Raji (cell line): ENCODE results near the gene SARS2.
A peak's percentile ranks its signal among the peaks of the same experiment; 100 is the strongest.

Experiments used
- POLR2A ChIP-seq: IDR thresholded peaks from 2 replicates; pipeline ENCODE4 v1.6.1; 2011; ENCODE audit warnings: low read depth, low read length, control low read depth; ENCODE audit not compliant: insufficient read depth

Gene SARS2

DNA sequence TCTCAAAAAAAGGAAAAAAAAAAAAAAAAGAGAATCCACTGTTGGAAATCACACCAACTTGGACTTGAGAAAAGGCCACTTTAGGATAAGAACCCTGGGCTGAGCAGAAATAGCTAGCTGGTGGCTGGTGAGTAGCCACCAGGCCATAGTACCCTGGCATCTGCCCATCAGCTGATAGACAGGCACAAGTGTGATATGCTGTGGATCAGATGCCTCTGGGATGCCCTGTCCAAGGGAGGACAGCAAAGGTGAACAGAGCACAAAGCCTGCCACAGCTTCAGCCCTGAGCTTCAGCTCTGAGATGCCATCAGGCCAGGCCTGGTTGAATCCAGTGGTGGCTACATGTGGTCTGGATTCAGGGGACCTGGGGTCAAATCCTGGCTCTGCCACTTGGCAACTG is 39.9 kb downstream of the SARS2 start:
- TF ChIP-seq POLR2A = no peak

DNA sequence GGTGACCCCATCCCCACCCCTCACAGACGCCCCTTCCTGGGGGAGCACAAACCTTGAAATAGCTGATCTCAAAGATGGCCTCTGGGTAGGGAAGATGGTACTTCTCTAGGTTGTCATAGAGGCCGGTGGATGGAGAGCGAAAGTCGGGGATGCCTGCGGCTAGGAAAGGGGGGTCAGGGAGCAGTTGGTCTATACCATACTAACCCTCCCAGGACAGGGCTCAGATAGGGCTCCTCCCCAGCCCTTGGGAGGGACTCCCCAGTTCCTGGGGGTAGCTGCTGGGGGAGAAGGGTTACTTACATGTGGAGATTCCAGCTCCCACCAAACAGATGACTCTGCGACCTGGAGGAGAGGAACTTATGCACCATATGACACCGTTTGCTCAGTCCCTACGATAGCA is 40.8 kb downstream of the SARS2 start:
- TF ChIP-seq POLR2A = no peak

DNA sequence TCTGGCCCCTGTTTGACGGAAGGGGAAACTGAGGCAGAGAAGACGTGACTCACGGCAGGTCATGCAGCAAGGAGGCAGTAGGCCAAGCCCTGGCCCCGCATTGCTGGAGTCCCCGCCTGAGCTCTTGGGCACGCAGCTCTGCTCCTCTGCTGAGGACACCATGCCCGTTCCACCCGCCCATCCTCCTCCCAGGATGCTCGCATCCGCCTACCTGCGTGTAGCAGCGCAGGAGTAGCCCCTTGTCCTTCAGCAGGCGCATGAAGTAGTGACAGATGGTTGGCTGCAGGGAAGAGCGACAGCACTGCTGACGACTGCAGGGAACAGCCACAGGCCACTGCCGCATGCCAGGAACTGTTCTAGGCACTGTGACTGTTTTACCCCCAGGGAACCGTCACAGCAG is 41.7 kb downstream of the SARS2 start:
- no peak for TF ChIP-seq POLR2A

DNA sequence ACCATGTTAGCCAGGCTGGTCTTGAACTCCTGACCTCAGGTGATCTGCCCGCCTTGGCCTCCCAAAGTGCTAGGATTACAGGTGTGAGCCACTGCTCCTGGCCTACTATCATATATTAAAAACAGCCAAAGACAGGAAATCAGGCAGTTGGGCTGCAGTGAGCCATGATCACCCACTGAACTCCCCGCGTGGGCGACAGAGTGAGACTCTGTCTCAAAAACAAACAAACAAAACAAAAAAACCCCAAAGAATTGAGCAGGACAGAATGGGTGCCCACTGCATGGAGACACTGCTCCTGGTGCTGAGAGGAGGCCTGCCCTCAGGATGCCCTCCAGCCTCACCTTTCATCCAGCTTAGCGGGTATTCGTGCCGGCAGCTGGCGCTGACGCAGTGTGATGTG is 47.3 kb downstream of the SARS2 start:
- no peak for TF ChIP-seq POLR2A

DNA sequence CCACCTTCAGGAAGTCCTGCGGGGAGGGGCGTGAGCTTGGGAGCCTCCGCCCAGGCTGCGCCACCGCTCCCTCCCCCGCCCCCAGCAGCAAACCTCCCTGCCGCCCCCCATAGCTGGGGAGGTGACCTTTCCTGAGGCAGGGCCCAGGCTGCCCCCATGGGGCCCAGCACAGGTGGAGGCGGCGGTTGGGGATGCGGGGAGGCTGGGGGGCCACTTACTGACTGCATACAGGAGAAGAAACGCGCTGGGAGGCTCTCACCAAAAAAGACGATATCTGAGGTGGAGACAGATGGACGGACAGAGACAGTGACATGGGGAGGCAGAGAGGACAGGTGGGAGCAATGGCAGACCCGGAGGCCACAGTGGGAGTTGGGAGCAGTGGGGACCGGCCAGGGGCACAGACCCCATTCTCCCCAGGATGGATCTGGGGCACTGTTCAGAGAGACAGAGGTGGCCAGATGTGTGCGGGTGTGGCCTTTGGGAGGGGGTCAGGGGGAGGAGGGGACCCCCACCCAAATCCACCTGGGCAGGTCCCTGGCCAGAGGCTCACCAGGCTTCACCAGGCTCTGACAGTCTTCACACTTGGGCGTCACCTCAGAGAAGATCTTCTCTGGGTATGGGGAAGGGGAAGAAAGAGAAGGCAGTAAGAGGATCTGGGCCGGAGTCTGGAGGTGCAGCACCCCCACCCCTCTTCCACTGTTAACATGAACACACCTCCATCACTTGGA is 49.5 kb downstream of the SARS2 start:
- TF ChIP-seq POLR2A = no peak

DNA sequence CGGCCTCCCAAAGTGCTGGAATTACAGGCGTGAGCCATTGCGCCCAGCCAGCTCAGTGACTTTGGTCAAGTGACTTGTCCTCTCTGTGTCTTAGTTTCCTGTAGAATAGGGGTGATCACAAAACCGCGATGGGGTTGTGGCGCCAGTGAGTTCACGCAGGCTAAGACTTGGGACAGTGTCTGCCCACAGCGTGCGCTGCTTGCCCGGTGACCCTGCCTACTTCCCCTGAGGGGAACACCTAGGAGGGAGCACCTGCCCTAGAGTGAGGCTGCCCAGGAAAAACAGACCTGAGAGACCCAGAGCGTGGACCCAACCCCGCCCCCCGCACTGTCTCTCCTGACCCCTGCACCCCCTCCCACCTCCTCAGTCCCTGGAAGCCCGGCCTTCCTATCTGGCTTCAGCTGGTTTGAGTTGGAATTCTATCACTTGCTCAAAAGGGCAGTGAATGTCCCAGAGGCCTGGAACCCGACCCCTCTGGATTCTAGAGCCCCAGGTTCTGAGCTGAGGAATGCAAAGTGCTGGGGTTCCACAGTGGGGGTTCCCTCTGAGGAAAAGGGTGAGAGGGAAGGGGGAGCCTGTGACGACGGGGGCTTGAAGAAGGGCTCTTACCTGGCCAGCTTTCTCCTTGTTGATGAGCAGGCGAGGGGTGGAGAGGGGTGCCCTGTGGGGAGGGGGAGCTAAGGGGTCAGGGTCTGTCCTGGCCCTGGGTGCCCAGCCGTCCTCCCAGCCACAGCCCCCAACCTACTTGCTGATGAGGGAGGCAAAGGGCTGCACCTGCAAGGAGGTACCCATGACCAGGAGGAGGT is 50.3 kb downstream of the SARS2 start:
- TF ChIP-seq POLR2A = no peak

DNA sequence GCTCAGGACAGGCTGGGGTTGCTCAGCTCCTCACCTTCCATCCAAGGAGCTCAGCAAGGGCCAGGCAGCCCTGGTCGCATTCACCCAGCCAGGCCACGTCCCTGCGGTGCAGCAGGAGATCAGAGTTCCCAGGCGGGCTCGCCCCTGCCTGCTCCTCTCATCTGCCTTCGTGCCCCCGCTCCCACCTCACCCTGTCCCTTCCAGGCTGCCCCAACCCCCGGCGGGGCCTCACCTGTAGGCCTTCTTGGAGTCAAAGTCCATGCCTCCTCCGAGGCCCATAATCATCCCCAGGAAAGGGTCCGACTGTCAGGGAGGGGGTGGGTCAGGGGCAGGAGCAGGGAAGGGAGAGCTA is 51.2 kb downstream of the SARS2 start:
- TF ChIP-seq POLR2A = no peak

DNA sequence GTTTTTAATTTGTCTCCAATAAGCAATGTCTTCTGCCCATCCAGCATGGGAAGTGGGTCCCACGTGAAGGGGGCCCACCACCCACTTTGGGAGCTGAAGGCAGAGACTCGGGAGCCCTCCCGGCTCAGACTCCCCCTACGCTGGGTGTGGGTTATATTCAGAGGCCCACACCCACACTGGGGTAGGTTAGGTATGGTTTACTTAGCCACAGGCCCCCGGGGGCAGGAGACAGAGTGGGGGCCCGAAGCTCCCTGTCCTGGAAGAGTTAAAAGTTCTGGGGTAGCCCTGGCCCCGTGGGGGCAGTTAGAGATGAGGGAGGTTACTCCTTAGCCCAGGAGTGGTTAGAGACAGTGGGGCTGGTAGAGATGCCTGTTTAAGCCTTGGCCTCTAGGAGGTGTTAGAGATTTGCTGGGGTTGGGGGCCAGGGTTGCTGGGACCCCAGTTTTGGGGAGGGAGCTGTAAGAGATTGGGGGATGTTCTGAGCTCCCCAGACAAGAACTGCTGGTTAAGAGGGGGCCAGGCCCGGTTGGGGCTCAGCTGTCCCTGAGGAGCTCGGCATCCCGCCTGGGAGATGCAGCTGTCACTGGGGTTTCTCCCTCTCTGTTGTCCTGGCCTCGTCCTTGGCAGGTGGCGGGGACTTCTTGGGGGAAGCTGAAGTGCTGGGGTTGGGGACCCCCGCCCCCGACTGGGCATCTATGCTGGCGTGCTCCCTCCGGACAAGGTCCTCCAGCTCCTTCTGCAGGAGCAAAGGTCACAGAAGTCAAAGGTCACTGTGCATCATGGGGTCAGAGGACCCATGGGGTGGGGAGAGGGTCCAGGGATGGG is 51.8 kb downstream of the SARS2 start:
- TF ChIP-seq POLR2A = no peak

DNA sequence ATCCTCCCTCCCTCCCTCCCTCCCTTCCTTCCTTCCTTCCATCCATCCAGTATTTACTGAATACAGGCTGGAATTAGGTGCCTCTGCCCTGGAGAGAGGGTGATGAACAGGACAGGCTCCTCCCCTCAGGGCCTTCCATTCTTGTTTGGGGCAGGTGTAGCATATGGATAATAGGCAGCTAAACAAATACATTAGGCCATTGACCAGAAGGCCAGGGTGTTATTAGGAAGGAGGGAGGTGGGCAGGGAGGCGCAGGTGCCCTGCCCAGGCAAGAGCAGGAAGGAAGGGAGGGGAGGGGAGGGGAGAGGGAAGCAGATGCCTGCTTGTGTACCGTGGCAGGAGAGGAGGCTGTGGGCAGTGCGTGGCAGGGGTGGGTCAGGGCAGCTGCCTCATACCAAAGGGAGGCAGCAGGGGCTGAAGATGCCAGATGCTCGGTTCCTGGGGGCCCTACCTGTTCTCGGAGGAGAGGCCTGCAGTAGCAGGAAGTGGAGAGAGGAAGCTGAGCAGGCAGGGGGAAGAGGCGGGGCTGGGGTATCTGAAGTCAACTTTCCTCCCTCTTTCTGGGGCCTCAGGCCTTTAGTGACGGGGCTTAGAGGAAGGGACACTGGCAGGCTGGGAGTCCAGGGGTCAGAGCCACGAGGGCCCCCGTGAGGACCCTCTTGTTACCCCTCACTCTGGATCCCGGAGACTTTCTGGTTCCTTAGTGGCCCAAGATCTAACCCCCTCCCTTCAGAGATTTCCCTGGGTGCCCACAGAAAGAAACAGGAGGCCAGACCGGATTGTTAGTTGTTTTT is 52.6 kb downstream of the SARS2 start, which contains the start of gene RINL:
TSS of gene RINL (minus strand) at position 495 of the 794 bp plus-strand sequence. CDS start 1,533 bp downstream, outside the sequence.
- peak; percentile 86 for TF ChIP-seq POLR2A

DNA sequence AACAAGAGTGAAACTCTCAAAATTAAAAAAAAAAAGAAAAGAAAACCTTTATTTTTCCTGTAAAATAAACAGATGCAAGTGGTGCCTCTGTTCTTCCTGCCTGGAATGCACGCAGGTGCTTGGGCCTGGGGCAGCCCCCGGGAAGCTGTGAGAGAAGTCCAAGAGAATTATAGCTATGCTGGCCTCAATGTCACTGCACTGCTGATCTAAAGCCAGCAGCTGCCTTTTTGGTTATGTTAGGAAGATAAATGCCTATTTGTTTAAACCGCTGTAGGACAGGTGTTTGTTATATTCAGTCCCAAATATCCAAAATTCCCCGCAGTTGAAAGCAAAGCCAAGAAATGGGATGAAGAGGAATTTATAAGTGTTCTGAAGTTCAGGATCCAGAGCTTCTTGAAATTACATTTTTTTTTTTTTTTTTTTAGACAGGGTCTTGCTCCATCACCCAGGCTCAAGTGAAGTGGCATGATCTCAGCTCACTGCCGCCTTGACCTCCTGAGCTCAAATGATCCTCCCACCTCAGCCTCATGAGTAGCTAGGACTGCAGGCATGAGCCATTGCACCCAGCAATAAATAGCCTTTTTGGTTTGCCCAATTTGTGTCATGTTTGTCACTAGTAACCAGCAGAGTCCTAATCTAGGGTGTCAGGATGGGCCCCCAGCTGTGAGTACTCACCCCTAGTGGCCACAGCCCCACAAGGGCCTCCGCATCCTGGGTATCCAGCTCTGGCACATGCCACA is 54.7 kb downstream of the SARS2 start:
- no peak for TF ChIP-seq POLR2A

DNA sequence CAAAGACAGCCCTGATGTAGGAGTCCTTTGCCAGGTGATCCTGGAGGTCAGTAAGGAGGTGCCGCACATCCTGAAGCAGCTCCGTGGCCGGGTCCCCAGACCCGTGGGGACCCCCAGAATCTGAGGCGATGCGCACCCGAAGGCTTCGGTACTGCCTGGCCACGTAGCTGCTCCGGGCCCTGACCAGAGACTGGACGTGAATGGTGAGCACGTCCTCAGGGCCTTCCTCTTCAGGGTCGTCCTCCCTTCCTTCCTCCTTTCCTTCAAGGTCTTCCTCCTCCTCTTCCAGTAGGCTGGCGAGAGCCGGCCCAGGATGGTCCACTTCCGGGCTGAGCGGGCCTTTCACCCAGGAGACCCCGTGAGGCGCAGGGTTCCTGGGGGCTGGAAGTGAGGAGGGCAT is 60.0 kb downstream of the SARS2 start:
- no peak for TF ChIP-seq POLR2A

DNA sequence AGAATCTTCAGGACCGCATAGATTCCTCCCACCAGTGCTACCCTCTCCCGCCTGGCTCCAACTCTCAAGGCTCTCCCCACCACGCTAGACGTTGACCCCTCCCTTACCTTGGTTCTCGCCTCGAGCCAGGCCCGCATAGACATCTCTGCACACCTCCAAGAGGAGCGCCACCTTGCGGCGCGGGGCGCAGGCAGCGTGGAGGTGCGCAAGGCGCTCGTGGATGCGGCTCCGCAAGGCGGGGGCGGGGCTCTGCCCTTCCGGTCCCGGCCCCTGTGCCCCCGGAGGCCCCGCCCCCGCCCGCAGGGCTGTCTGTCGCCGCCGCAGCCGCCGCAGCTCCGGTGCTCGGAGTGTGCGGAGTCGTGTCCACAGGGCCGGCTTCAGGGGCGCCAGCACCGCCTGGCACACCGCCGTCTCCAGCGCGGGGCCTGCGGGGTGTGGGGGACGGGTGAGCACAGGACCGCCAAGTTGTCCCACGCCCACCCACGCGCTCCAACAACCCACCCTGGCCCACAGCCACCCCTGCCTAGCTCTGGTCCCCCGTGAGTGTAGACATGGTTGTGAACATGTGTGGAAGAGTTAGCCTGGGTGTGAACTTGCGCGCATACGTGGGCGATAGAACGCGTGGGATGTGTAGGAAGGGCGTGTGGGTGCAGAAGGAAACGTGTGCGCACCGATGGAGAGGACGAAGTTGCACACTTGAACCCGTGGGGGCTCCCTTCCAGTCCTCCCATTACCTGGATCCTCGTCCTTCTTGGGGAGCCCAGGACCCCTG is 60.5 kb downstream of the SARS2 start:
- peak; percentile 53 for TF ChIP-seq POLR2A

DNA sequence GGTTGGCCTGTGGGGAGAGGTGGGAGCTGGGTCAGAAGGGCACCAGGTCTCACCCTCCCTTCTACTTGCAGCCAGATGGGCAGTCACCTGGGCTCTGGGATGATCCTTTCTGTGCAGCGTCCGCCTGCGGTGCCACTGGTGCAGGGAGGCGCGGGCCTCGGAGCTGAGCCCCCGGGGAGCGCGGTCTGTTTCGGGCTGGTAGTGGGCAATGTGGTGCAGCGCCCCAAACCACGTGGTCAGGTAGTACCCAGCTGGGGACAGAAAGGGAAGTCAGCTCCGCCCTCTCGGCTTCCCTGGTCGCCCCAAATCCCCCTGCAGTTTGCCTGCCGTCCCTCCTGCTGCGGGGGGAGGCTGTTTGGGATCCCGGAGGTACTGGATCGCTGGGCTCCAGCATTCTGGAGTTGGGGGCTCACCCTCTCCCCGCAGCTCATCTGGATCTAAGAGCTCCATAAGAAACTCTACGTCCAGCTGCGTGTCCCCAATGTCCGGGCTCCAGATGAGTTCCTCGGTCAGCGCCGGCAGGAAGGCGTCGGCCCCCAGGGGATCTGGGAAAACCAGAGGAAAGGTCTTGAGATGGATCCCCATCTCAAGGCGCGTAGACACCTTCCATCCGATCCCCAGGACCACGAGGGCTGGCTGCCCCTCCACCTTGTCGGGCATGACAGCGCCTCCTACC is 61.3 kb downstream of the SARS2 start:
- no peak for TF ChIP-seq POLR2A

DNA sequence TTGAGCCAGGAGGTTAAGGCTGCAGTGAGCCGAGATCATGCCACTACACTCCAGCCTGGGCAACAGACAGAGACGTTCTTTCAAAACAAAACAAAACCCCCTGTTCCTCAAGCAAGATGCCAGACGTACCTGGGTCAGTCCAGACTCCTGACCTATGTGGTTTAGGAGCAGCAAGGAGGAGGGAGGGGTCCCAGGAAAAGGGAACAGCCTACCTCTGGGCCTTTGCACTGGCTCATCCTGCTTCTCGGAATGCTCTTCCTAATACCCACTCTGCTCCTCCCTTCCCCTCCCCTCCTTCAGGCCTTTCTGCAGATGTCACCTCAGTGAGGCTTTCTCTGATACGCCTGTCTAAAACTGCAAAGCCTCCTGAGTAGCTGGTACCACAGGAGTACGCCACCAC is 62.0 kb downstream of the SARS2 start:
- TF ChIP-seq POLR2A = no peak
